Stimulated activated CD8-positive, alpha-beta memory T cell treated with anti-CD3 and anti-CD28 coated beads, Interleukin-7, amount 100 ng/mL, for 48 hours (primary cell): ENCODE data around the gene SLC13A2.
A peak's percentile ranks its signal among the peaks of the same experiment; 100 is the strongest.

Experiments
- DNase-seq, 2 donors: peaks; one replicate each; pipeline ENCODE4 v3.0.0-alpha.2; 2020; ENCODE audit warnings: low read depth in 1 of 2; ENCODE audit errors: extremely low read depth in 1 of 2

Gene SLC13A2

DNA sequence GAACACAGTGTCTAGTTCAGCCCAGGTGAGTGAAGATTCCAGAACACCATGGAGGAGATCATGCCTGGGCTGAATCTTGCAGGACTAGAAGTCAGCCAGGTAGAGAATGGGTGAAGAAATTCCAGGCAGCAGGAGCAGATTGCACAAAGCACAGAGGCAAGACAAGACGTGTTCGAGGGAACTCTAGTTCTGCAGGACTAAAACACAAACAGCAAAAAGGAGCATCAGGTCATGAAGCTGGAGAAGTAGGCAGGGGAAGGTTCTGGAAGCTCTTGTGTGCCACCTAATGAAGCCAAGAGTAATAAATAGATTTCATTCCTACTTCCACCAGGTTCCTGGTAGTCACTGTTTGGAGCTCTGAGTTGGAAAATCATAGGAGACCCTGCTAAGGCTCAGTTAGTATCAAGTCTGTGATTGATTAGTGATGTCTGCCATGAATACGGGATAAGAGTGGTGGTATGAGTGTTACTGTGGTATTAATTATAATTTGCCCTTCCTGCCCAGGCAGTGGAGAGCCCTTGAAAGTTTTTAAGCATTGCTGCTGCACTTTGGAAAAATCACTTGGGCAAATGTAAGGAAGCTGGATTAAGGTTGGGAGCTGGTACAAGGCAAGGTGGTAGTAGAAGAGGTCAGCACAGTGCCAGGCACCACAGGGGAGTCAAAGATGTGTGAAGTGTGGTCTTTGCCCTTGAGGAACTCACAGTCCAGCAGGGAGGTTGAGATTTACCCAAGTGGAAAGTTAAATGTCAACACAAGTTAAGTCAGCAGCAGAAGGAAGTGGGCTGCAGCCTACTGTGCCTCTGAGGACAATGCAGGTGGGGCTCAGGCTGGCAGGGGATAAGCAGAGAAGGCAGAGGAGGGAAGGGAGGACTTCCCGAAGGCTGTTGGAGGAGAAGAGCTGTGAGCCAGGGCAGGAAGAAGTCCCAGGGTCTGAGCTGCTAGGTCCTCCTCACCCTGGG lies 19.2 kb downstream of the SLC13A2 start:
- no peak for DNase-seq

DNA sequence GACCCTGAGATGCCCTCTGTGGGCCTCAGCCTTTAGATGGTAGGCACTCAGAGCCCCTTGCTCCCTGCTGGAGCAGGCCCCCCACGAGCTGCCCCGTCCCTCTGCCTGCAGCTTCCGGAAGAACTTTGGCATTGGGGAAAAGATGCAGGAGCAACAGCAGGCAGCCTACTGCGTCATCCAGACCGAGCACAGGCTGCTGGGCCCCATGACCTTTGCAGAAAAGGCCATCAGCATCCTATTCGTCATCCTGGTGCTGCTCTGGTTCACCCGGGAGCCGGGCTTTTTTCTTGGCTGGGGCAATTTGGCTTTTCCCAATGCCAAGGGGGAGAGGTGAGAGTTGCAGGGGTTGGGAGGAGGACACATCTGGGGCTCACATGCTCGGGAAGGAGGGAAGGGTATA lies 20.0 kb downstream of the SLC13A2 start:
- DNase-seq = no peak

DNA sequence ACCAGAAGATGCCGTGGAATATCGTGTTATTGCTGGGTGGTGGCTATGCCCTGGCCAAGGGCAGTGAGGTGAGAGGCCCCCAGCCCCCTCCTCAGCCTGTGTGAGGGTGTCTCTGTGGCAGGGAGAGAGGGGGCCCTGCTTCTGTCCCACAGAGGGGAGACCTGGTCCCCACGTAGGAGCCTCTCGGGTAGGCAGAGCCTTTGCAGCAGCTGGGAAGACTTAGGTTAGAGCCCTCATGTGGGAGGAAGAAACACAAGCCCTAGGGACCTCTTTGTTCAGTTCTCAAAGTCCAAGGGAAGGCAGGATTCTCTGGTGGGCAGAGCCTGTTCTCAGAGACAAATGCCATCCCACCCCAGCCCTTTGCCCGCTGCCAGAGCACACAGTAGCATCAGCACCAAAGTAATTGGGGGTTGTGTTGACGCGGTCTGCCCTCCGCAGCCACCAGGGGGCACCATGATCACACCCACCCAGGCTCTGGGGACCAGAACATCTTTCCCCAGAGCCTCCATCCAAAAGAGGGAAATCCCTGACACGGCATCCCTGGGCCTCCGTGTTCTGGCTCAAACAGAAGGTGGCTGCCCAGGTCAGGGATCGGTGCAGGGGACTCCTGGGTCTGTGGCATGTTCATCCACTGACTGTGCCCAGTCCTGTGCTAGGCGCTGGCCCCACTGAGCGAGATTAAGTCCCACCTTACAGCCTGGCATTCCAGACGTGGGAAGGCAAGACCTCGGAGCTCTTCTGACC lies 21.2 kb downstream of the SLC13A2 start:
- DNase-seq = peak; percentile 45 to 57

DNA sequence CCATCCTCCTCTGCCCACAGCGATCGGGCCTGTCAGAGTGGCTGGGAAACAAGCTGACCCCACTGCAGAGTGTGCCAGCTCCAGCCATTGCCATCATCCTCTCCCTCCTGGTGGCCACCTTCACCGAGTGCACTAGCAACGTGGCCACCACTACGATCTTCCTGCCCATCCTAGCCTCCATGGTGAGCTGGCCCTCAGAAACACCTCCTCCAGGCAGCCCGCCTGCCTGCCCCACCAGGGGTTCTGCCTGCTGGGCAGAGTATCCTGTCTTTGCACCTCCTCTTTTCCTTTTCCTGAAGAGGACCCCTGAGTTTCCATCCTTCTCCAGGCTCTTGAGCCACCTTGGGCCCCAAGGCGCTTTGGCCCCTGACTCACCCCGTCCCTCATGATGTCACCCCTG lies 22.2 kb downstream of the SLC13A2 start:
- no peak for DNase-seq

DNA sequence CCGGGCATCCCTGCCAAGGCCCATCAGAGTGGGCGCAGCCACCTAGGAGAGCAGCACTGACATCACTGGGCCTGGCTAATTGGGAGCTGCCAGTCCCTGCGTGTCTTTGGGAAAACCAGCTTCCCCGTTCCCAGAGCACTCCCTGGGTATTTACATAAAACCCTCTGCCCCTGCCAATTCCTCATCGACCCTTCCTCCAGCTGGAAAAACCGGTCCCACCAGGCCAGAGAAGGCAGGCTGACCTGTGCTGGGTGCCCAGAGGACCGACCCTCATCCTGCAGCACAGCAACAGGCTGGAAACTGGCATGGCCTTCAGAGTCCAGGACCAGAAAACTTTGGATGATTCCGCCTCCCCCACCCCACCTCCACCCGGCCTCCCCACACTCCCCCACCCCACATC lies 24.5 kb downstream of the SLC13A2 start:
- DNase-seq = no peak

- DNase-seq = no peak
These were observed 25.4 kb downstream of the SLC13A2 start for GRCh38 chr17:28498652-28499363.

DNA sequence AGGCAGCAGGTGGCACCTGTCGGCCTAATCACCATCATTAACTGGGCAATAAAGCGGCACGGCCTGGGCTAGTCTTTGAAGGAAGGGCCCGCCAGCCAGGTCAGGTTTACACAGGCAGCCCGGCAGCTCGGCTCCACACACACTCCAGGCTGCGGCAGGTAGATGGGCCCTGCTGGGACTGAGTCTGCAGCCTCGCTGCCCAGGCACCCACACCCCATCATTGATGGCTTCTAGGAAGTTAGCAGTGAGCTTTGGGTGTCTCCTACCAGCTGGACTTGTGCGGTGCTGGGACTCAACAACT lies 25.9 kb downstream of the SLC13A2 start:
- DNase-seq = no peak

DNA sequence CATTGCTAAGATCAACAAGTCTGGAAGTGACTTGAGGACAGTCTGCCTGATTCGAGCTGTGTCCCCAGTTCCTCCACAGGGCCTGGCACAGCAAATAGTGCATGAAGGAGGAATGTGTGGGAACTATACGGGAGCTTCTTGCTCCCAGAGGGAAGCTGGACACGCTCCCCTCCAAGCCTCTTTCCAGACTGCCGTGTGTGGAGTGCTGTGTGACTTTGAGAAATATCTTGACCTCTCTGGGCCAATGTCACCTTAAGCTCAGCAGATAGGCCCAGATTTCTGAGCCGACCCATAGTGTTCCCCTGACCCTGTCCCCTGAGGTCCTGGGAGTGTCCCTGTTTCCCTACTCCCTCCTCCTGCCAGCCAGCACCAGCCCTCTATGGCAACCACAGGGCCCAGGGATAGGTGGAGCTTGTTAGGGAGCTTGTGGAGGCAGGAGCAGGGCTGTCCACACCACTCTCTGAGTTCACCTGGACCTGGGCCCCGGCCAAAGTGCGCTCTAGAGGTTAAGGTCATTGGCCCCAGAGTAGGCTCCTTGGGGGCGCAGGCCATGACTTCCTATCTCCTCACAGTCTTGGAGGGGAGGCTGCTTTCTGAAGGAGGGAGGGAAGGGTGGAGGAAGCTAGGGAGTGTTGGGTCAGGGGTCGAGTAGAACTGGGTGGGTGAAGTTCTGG lies 26.4 kb downstream of the SLC13A2 start:
- DNase-seq = no peak

DNA sequence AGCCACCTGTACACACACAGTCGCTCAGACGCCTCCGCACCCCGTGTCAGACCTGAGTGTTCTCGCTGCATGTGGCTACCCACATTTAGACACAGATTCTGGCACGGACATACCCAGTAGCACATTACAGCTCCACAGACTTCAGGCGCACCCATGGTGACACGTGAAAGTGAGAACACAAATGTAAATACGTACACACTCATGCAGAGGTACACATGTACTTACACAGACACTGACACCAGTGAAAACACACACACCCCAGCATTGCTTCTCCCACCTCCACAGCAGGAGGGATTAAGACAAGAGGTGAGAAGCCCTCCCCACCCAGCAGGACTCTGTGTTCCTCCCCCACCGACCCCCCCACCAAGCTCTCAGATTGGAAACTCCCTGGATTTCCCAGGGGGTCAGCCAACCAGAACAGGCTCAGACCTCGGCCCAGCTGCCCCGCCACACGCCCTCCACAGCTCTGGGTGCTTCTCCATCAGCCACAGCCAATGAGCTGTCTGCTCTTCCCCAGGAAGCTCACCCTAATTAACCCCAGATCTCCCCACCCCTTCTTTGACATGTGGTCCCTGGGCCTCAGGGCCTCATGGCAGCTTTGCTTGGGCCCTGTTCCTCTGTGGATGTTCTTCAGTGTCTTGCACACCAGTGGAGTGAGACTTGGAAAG lies 27.4 kb downstream of the SLC13A2 start:
- DNase-seq = no peak

DNA sequence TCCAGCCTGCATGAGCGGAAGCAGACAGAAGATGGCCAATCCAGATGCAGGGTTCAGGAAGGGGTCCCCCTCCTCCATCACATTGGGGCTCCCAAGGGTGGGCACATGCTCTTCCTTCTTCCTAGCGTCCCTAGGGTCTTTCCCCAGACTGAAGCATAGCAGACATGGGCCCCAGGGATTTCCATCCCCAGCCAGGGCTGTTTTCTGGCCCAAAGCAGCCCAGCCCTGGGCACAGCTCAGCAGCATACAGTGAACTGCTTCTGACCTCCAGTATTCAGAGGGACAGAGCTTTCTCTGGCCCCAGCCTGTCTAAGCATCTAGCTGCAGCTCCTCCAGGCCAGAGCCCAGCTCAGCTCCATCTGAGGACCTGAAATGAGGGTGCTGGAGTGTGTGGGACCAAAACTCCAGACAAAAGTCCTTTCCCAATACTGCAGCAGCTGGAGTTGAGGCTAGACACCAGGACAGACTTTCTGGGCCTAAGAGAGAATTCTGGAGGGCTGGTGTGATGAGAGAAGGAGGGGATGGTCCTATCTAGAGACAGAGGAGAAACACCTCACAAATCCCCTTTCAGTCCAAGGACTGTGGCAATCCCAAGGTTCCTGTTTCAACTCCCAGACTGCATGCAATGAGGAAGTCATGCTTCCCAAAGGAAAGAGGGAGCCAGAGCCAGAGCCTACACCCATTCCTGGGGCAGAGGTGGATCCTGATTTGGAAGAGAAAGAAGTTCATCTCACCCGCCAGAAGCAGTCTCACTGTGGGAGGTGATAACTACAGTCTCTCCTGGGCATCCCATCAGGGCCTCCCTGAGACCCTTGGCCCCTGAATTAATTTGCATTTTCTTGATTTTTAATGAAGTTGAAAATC lies 28.2 kb downstream of the SLC13A2 start:
- no peak for DNase-seq

- DNase-seq = no peak
These were observed 30.0 kb downstream of the SLC13A2 start for GRCh38 chr17:28503420-28503819.

GRCh38 chr17:28505986-28506665 lies 32.7 kb downstream of the SLC13A2 start, which contains the start of gene FOXN1:
FOXN1 (plus strand) TSS chr17:28506348; CDS start chr17:28523970, 17,622 bp downstream.
- no peak for DNase-seq

- DNase-seq = no peak
These were observed 33.5 kb downstream of the SLC13A2 start for GRCh38 chr17:28506763-28507487.

- no peak for DNase-seq
These were observed 34.2 kb downstream of the SLC13A2 start for GRCh38 chr17:28507567-28508203.

- DNase-seq = no peak
These were observed 34.8 kb downstream of the SLC13A2 start for GRCh38 chr17:28508211-28508724.

DNA sequence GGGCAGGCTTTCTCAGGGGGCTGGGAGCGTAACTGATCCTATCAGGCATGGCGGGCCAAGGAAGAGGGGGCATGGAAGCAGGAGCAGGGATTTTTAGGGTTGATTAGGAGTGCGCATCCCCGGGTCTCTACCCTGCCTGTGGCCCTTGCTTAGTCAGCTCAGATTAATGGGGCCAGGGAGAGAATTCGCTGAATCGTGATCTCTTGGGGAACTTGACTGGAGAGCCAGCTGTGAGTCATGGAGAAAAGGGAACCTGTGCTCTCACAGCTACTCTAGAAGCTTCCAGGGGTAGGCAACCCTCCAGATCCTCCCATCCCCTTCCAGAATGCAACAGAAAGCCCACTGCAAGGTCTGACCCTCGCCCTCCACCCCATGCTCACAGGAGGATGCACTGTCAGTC lies 36.3 kb downstream of the SLC13A2 start:
- no peak for DNase-seq

- DNase-seq = no peak
These were observed 38.5 kb downstream of the SLC13A2 start for GRCh38 chr17:28511858-28512461.
